GM23248 (cell line): Measurements from ENCODE around the gene PAIP1. TPM values are rescaled to one million over a fixed set of nuclear protein-coding genes. Genes with fewer than 3 reads are reported as not detected.

Experiments
- DNase-seq: peaks from one replicate; pipeline ENCODE4 v3.0.0-alpha.2; 2015
- H2AFZ ChIP-seq: fragments of 200-600 bp; sonication (generic); 2 replicates; pipeline ENCODE4 v1.6.1; 2016; ENCODE audit warnings: antibody characterized with exemption
- H3F3A ChIP-seq: fragments of 200-600 bp; sonication (generic); 2 replicates; pipeline ENCODE4 v1.6.1; 2016; ENCODE audit warnings: mild to moderate bottlenecking, antibody characterized with exemption, mixed run types; ENCODE audit not compliant: insufficient read depth
- H3K27ac ChIP-seq: fragments of 200-600 bp; sonication (generic); 2 replicates; pipeline ENCODE4 v1.5.1; 2016; ENCODE audit warnings: mild to moderate bottlenecking
- H3K27me3 ChIP-seq: fragments of 200-600 bp; sonication (generic); replicated peaks from 2 replicates; pipeline ENCODE4 v1.6.1; 2016; ENCODE audit warnings: mild to moderate bottlenecking; ENCODE audit not compliant: insufficient read depth
- H3K36me3 ChIP-seq: fragments of 200-600 bp; sonication (generic); 2 replicates; pipeline ENCODE4 v1.6.1; 2016; ENCODE audit warnings: low read depth, mild to moderate bottlenecking
- H3K4me1 ChIP-seq: fragments of 200-600 bp; sonication (generic); 2 replicates; pipeline ENCODE4 v1.6.1; 2016; ENCODE audit warnings: mild to moderate bottlenecking; ENCODE audit not compliant: insufficient read depth
- H3K4me2 ChIP-seq: fragments of 200-600 bp; sonication (generic); one replicate; pipeline ENCODE4 v1.6.1; 2016; ENCODE audit warnings: mild to moderate bottlenecking; ENCODE audit not compliant: unreplicated experiment
- H3K4me3 ChIP-seq: fragments of 200-600 bp; sonication (generic); 2 replicates; pipeline ENCODE4 v1.5.1; 2016; ENCODE audit warnings: mild to moderate bottlenecking
- H3K79me2 ChIP-seq: fragments of 200-600 bp; sonication (generic); 2 replicates; pipeline ENCODE4 v1.6.1; 2016; ENCODE audit warnings: mild to moderate bottlenecking; ENCODE audit not compliant: insufficient read depth
- H3K9ac ChIP-seq: fragments of 200-600 bp; sonication (generic); 2 replicates; pipeline ENCODE4 v1.6.1; 2016; ENCODE audit warnings: mild to moderate bottlenecking
- H3K9me2 ChIP-seq: fragments of 200-600 bp; sonication (generic); 2 replicates; pipeline ENCODE4 v1.6.1; 2016; ENCODE audit warnings: mixed run types, mild to moderate bottlenecking, moderate library complexity; ENCODE audit not compliant: insufficient read depth
- H3K9me3 ChIP-seq: fragments of 200-600 bp; sonication (generic); one replicate; pipeline ENCODE4 v1.6.1; 2017; ENCODE audit warnings: low read depth
- H4K20me1 ChIP-seq: fragments of 200-600 bp; sonication (generic); 2 replicates; pipeline ENCODE4 v1.6.0; 2016; ENCODE audit not compliant: insufficient read depth
- EZH2 ChIP-seq: fragments of 200-600 bp; sonication (generic); IDR thresholded peaks from 2 replicates; pipeline ENCODE4 v1.6.1; 2018; ENCODE audit warnings: antibody characterized with exemption, mild to moderate bottlenecking; ENCODE audit not compliant: insufficient read depth, poor library complexity, severe bottlenecking
- EZH2phosphoT487 ChIP-seq: fragments of 200-600 bp; sonication (generic); IDR thresholded peaks from 2 replicates; pipeline ENCODE4 v1.6.1; 2018; ENCODE audit warnings: antibody characterized with exemption, moderate library complexity, mild to moderate bottlenecking, low read depth; ENCODE audit not compliant: insufficient read depth
- WGBS, 2 experiments: methylation state at CpG; one replicate each; pipeline ENCODE4 v1.1.6; 2015 to 2017; ENCODE audit warnings: low lambda C conversion rate in 2 of 2, low coverage in 1 of 2; ENCODE audit errors: missing lambda C conversion rate in 2 of 2; 5-methylcytosine and 5-hydroxymethylcytosine counted together
- in situ Hi-C: fragments of 300-500 bp; cut with MboI; formaldehyde crosslinking; loops from 2 replicates; pipeline ENCODE4 v1.15.0; 2020
- polyA plus RNA-seq: library from polyadenylated mRNA; unstranded; fragments of >200 nt; fragmentation: Nextera tagmentation; extraction: Ambion mirVana; gene quantifications from 2 replicates; pipeline ENCODE4 v1.2.1, GENCODE V29; 2016
- total RNA-seq: library from RNA; depleted of rRNA; stranded (reverse); fragments of >200 nt; shearing (Covaris generic); gene quantifications from 2 replicates; pipeline ENCODE4 v1.2.3, GENCODE V29; 2014

The PAIP1 gene
- total and polyA plus RNA-seq, 2 experiments from 2014 or later = 91.1 to 135 TPM

DNA sequence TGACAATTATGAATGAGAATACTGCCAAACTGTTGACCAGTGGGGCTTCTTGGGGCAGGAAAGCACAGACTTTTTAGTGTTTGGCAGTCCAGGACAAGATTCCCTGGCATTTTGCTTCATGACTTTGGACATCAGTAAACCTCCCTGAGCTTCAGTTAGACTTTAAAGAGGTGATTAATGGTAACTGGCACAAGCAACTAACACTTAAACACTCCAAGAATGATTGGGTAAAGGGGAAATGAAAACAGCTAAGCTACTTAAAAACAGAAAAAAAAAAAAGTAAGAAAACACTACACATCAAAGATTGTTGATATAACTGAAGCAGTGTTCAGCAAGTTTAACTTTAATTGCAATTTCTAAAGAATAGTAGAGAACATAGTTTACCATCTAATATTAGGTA, 13.4 kb downstream of the PAIP1 start:
- no peaks in the 10 kb centered on the region for H4K20me1 ChIP-seq
- DNase-seq = no peak
- H3K4me1 ChIP-seq = no peaks in the 10 kb centered on the region

DNA sequence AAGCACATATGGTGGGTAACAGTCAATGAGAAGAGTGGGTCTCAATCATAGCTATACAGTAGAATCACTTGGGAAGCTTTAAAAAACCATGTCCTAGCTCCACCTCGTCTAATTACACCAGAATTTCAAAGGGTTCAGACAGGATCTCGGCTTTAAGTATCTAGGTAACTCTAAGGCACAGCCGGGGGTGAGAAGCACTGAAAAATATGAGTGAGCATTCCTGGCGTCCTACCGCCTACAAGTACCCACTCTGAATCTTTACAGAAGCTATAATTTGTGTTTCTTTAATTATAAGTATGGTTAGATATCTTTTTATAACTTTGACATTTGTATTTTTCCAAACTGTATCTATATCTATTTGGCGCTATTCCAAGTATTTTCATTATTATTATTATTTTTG, 16.1 kb downstream of the PAIP1 start:
- Histone ChIP-seq H3K4me3 (no peak overlapping the region), H3K4me2 (no peak overlapping the region), H3K4me1 (no peaks in the 10 kb centered on the region), H3K36me3 (peaks cover 69% of the 10 kb centered on the region), H3K9me2 (no peaks in the 10 kb centered on the region), H3K9ac (no peak overlapping the region), H3K79me2 (peaks cover 69% of the 10 kb centered on the region), H3K27me3 (no peaks in the 10 kb centered on the region), H4K20me1 (no peaks in the 10 kb centered on the region), H3K9me3 (no peaks in the 10 kb centered on the region), H2AFZ (no peak overlapping the region), H3F3A (0 out of 2 replicates have a peak, but pooled peaks cover 6% of the 10 kb centered on the region), H3K27ac (no peak overlapping the region)
- no peak for DNase-seq
- TF ChIP-seq EZH2 (no peak), EZH2phosphoT487 (no peak)
- WGBS, 2 experiments = 86 to 92% methylated on average over 6 of the region's 6 CpGs
- in situ Hi-C loops = no loop called here

More for the DNA sequence above, 13.4 kb downstream of the PAIP1 start:
- H3K27me3 ChIP-seq = no peaks in the 10 kb centered on the region
- no peak overlapping the region for H3K9ac ChIP-seq
- H3K36me3 ChIP-seq = peaks cover 66% of the 10 kb centered on the region
- H3K4me3 ChIP-seq = no peak overlapping the region
- H2AFZ ChIP-seq = no peak overlapping the region
- no peaks in the 10 kb centered on the region for H3F3A ChIP-seq
- TF ChIP-seq EZH2phosphoT487 (no peak), EZH2 (no peak)
- no peaks in the 10 kb centered on the region for H3K9me2 ChIP-seq
- in situ Hi-C loops = no loop called here
- no peaks in the 10 kb centered on the region for H3K9me3 ChIP-seq
- H3K4me2 ChIP-seq = no peak overlapping the region
- H3K79me2 ChIP-seq = peaks cover 81% of the 10 kb centered on the region
- H3K27ac ChIP-seq = no peak overlapping the region

- H3K36me3 ChIP-seq = peaks cover 76% of the 10 kb centered on the region
- no peak overlapping the region for H3K4me3 ChIP-seq
- DNase-seq = no peak
- in situ Hi-C loops = no loop called here
- H3K4me2 ChIP-seq = no peak overlapping the region
- peaks cover 34% of the 10 kb centered on the region for H3K79me2 ChIP-seq
- H3K27ac ChIP-seq = no peak overlapping the region
- H2AFZ ChIP-seq = no peak overlapping the region
- H3K9me3 ChIP-seq = no peaks in the 10 kb centered on the region
- H3K4me1 ChIP-seq = no peaks in the 10 kb centered on the region
- TF ChIP-seq EZH2 = no peak
- no peak for TF ChIP-seq EZH2phosphoT487
- 0 out of 2 replicates have a peak, but pooled peaks cover 12% of the 10 kb centered on the region for H3F3A ChIP-seq
- no peak overlapping the region for H3K9ac ChIP-seq
- no peaks in the 10 kb centered on the region for H4K20me1 ChIP-seq
- H3K9me2 ChIP-seq = no peaks in the 10 kb centered on the region
- no peaks in the 10 kb centered on the region for H3K27me3 ChIP-seq
Observed at GRCh38 chr5:43536972-43537371, 19.9 kb downstream of the PAIP1 start.

DNA sequence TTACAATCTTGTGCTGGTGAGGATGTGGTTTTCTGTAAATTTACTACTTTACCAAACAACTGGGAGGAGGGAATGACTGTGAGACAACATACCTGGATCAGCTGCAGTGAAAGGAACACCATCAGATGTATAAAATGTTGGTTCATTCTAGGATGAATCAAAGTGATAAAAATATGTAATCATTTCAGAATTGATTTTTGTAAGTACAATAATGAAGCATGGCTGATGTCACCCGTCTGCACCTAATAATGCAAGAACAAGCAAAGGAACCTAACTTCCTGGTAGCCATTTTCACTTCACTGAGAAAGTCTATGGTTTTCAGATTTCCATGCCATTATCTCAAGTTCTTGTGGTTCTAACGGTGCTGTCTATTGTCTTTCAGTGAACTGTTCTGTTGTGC, 23.2 kb downstream of the PAIP1 start:
- H4K20me1 ChIP-seq = no peaks in the 10 kb centered on the region

DNA sequence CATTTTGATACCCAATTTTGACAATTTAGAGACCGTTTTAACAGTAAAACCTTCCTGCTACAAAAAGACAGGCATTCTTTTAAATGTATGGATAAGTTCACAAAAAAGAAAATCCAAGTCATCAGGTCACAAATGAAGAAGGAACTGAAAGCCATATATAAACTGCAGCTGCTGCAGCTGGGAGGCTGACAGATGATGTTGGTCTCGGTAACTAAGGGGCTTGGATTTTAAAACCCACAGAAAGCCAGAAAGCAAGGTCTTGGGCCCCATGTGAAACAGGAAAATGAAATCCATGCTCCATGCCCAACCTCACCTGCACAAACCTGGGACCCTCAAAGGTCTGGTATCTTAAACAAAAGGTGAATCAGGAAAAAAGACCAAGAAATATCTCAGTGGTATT, 26.2 kb downstream of the PAIP1 start:
- TF ChIP-seq EZH2 = no peak
- TF ChIP-seq EZH2phosphoT487 = no peak
- H3K36me3 ChIP-seq = peaks cover 84% of the 10 kb centered on the region
- in situ Hi-C loops = no loop called here
- no peaks in the 10 kb centered on the region for H4K20me1 ChIP-seq
- no peak overlapping the region for H2AFZ ChIP-seq
- H3K4me3 ChIP-seq = no peak overlapping the region
- no peak overlapping the region for H3K9ac ChIP-seq
- H3K4me2 ChIP-seq = no peak overlapping the region
- H3K9me2 ChIP-seq = no peaks in the 10 kb centered on the region
- no peak overlapping the region for H3K27ac ChIP-seq
- 95 to 99% methylated on average over 2 of the region's 2 CpGs for WGBS, 2 experiments
- H3F3A ChIP-seq = 0 out of 2 replicates have a peak, but pooled peaks cover 12% of the 10 kb centered on the region
- DNase-seq = no peak
- H3K79me2 ChIP-seq = no peaks in the 10 kb centered on the region
- no peaks in the 10 kb centered on the region for H3K9me3 ChIP-seq
- H3K4me1 ChIP-seq = no peaks in the 10 kb centered on the region
- H3K27me3 ChIP-seq = no peaks in the 10 kb centered on the region

More for the DNA sequence above, 23.2 kb downstream of the PAIP1 start:
- H2AFZ ChIP-seq = no peak overlapping the region
- WGBS, 2 experiments = 93 to 95% methylated on average over 2 of the region's 2 CpGs
- H3K27me3 ChIP-seq = no peaks in the 10 kb centered on the region
- H3K27ac ChIP-seq = no peak overlapping the region
- no peaks in the 10 kb centered on the region for H3K4me1 ChIP-seq
- no peaks in the 10 kb centered on the region for H3K9me2 ChIP-seq
- TF ChIP-seq EZH2phosphoT487 (no peak), EZH2 (no peak)
- peaks cover 15% of the 10 kb centered on the region; the same call in 1 of the 2 replicates for H3K79me2 ChIP-seq
- DNase-seq = no peak
- H3K36me3 ChIP-seq = peaks cover 88% of the 10 kb centered on the region
- H3K9me3 ChIP-seq = no peaks in the 10 kb centered on the region
- in situ Hi-C loops = no loop called here
- H3F3A ChIP-seq = 0 out of 2 replicates have a peak, but pooled peaks cover 12% of the 10 kb centered on the region
- no peak overlapping the region for H3K9ac ChIP-seq
- H3K4me2 ChIP-seq = no peak overlapping the region
- no peak overlapping the region for H3K4me3 ChIP-seq
